Mesothelial cell of epicardium (in vitro differentiated cells): ENCODE data around the gene PLEKHO1. TPM values are rescaled to one million over a fixed set of nuclear protein-coding genes. Genes with fewer than 3 reads are reported as not detected.

Source experiments
- DNase-seq, 2 experiments: peaks; one replicate each; pipeline ENCODE4 v3.0.0; 2021; ENCODE audit warnings: low spot score in 2 of 2; ENCODE audit not compliant: unreplicated experiment in 2 of 2
- H3K27ac Mint-ChIP-seq: 2 replicates; pipeline ENCODE4 v1.8.0; 2021; ENCODE audit warnings: mixed read lengths
- H3K27me3 Mint-ChIP-seq: 2 replicates; pipeline ENCODE4 v1.8.0; 2021; ENCODE audit warnings: low read depth, mixed read lengths
- H3K36me3 Mint-ChIP-seq: 2 replicates; pipeline ENCODE4 v1.8.0; 2021; ENCODE audit warnings: mixed read lengths
- H3K4me1 Mint-ChIP-seq: 2 replicates; pipeline ENCODE4 v1.8.0; 2021; ENCODE audit warnings: mixed read lengths
- H3K4me3 Mint-ChIP-seq: 2 replicates; pipeline ENCODE4 v1.8.0; 2021; ENCODE audit warnings: mild to moderate bottlenecking, moderate library complexity, mixed read lengths
- H3K9me3 Mint-ChIP-seq: 2 replicates; pipeline ENCODE4 v1.8.0; 2021; ENCODE audit warnings: mixed read lengths
- total RNA-seq: library from RNA; stranded (reverse); gene quantifications from 3 replicates; pipeline ENCODE4 v1.2.1, GENCODE V29; 2021
- TF ChIP-seq, protein P1 (sequence below): fragments of 200-600 bp; sonication (generic); IDR thresholded peaks from one replicate; pipeline ENCODE4 v1.5.0; 2021; ENCODE audit warnings: antibody characterized with exemption; ENCODE audit not compliant: unreplicated experiment

PLEKHO1 gene
- total RNA-seq, 1 donor from 2014 or later, result 80.1 TPM

- H3K9me3 Mint-ChIP-seq, result no peaks in the 10 kb centered on the region
- no peaks in the 10 kb centered on the region for H3K36me3 Mint-ChIP-seq
- no peaks in the 10 kb centered on the region for H3K27me3 Mint-ChIP-seq
- H3K4me3 Mint-ChIP-seq, result no peak overlapping the region
- TF ChIP-seq, protein P1, sequence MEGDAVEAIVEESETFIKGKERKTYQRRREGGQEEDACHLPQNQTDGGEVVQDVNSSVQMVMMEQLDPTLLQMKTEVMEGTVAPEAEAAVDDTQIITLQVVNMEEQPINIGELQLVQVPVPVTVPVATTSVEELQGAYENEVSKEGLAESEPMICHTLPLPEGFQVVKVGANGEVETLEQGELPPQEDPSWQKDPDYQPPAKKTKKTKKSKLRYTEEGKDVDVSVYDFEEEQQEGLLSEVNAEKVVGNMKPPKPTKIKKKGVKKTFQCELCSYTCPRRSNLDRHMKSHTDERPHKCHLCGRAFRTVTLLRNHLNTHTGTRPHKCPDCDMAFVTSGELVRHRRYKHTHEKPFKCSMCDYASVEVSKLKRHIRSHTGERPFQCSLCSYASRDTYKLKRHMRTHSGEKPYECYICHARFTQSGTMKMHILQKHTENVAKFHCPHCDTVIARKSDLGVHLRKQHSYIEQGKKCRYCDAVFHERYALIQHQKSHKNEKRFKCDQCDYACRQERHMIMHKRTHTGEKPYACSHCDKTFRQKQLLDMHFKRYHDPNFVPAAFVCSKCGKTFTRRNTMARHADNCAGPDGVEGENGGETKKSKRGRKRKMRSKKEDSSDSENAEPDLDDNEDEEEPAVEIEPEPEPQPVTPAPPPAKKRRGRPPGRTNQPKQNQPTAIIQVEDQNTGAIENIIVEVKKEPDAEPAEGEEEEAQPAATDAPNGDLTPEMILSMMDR, result peak; percentile 75
- H3K27ac Mint-ChIP-seq, result no peak overlapping the region
- DNase-seq, result peak; percentile 61 to 73
- H3K4me1 Mint-ChIP-seq, result peaks cover 9% of the 10 kb centered on the region
These were observed 19.4 kb downstream of the PLEKHO1 start for GRCh38 chr1:150168960-150169601.

DNA sequence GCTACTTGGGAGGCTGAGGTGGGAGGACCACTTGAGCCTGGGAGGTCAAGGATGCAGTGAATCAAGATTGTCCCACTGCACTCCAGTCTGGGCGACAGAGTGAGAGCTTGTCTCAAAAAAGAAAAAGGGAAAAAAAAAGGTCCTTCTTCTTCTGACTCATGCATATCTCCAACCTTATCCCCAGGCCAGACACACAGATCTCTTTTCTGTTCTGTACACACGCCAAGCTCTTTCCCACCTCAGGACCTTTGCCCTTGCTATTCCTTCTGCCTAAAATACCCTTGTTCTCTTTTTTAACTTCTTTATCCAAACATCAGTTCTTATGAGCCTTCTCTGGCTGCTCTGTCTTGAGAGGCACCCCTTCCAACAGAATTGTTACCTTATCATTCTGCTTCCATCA, 22.1 kb downstream of the PLEKHO1 start:
- DNase-seq, result no peak
- H3K36me3 Mint-ChIP-seq, result no peaks in the 10 kb centered on the region

GRCh38 chr1:150173141-150173585, 23.4 kb downstream of the PLEKHO1 start:
- no peaks in the 10 kb centered on the region for H3K36me3 Mint-ChIP-seq
- no peak for DNase-seq
- H3K9me3 Mint-ChIP-seq, result no peaks in the 10 kb centered on the region
- H3K4me3 Mint-ChIP-seq, result no peak overlapping the region
- TF ChIP-seq, protein P1, result no peak
- no peak overlapping the region for H3K27ac Mint-ChIP-seq
- peaks cover 4% of the 10 kb centered on the region for H3K4me1 Mint-ChIP-seq
- no peaks in the 10 kb centered on the region for H3K27me3 Mint-ChIP-seq

More for the DNA sequence above, 22.1 kb downstream of the PLEKHO1 start:
- peaks cover 4% of the 10 kb centered on the region for H3K4me1 Mint-ChIP-seq
- H3K9me3 Mint-ChIP-seq, result no peaks in the 10 kb centered on the region
- no peak overlapping the region for H3K4me3 Mint-ChIP-seq
- no peaks in the 10 kb centered on the region for H3K27me3 Mint-ChIP-seq
- H3K27ac Mint-ChIP-seq, result no peak overlapping the region
- TF ChIP-seq, protein P1, result no peak

GRCh38 chr1:150176593-150176992, 26.9 kb downstream of the PLEKHO1 start:
- Mint-ChIP-seq H3K4me3 (no peak overlapping the region), H3K9me3 (no peaks in the 10 kb centered on the region), H3K27me3 (no peaks in the 10 kb centered on the region), H3K27ac (no peak overlapping the region), H3K4me1 (peaks cover 4% of the 10 kb centered on the region), H3K36me3 (no peaks in the 10 kb centered on the region)
- no peak for DNase-seq
- TF ChIP-seq, protein P1, result no peak

- TF ChIP-seq, protein P1, result no peak
These were observed 28.8 kb downstream of the PLEKHO1 start for GRCh38 chr1:150178548-150178947.

GRCh38 chr1:150179867-150180266, 30.2 kb downstream of the PLEKHO1 start:
- no peaks in the 10 kb centered on the region for H3K36me3 Mint-ChIP-seq
- H3K4me1 Mint-ChIP-seq, result no peaks in the 10 kb centered on the region
- DNase-seq, result no peak
- H3K27ac Mint-ChIP-seq, result no peak overlapping the region
- H3K4me3 Mint-ChIP-seq, result no peak overlapping the region
- H3K9me3 Mint-ChIP-seq, result no peaks in the 10 kb centered on the region
- TF ChIP-seq, protein P1, result no peak
- no peaks in the 10 kb centered on the region for H3K27me3 Mint-ChIP-seq

More at GRCh38 chr1:150178548-150178947, 28.8 kb downstream of the PLEKHO1 start:
- Mint-ChIP-seq H3K9me3 (no peaks in the 10 kb centered on the region), H3K27ac (no peak overlapping the region), H3K27me3 (no peaks in the 10 kb centered on the region), H3K4me1 (peaks cover under 1% of the 10 kb centered on the region), H3K4me3 (no peak overlapping the region), H3K36me3 (no peaks in the 10 kb centered on the region)
- no peak for DNase-seq
